Stimulated activated CD8-positive, alpha-beta memory T cell treated with anti-CD3 and anti-CD28 coated beads, Interleukin-7, amount 100 ng/mL, for 24 hours (primary cell): ENCODE measurements around the gene DHX38.
"Not testable (repeated sequence)": the region's sequence is repeated elsewhere in the genome, so short reads cannot be mapped to it uniquely, and the experiment has no call there.

Experiments used
- DNase-seq: peaks from one replicate; pipeline ENCODE4 v3.0.0-alpha.2; 2020; ENCODE audit warnings: low read depth

Gene DHX38

DNA sequence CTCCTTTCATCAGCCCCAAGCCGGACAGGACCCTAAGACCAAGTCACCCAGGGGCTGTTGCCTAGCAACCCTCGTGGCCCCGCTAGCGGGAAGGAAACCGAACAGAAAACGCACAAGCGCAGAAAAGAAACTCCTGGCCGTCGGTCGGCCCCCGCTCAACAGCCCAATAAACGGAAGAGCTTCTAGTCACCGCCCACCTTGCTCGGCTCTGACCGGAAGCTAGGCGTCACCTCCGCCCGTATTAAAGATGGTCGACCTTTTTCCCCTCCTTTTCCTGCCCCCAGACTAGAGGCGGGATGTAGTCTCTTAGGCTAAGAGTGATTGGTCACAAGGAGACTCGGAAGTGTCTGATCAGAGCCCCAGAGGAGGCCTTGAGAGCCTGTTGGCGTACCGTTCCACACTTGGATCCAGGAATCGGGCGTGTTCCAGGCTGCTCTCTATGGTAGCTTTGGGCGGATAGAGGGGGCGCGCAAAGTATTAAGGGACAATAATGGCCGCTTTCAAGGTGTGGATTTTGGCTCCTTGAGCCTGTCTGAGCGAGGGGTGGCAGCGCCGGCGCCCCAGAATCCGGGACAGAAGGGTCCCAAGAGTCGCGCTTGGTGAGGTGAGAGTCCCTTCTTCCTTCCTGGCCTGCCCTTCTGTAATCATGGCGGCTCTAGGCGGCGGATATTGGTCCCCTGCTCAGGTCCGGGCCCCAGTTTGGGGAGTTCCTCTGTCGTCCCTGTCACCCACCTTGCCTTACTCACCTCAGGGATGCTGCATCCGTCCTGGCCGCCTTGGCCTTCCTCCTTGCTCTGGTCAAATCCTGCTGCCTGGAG is at the start of gene DHX38, which contains the start of gene TXNL4B:
TSS of gene DHX38 (plus strand) at position 400 of the 818 bp plus-strand sequence. CDS start 2,311 bp downstream, outside the sequence.
TSS of gene TXNL4B (minus strand) at position 173 of the 818 bp plus-strand sequence. CDS start 2,871 bp downstream, outside the sequence.
- DNase-seq: peak; percentile 78

DNA sequence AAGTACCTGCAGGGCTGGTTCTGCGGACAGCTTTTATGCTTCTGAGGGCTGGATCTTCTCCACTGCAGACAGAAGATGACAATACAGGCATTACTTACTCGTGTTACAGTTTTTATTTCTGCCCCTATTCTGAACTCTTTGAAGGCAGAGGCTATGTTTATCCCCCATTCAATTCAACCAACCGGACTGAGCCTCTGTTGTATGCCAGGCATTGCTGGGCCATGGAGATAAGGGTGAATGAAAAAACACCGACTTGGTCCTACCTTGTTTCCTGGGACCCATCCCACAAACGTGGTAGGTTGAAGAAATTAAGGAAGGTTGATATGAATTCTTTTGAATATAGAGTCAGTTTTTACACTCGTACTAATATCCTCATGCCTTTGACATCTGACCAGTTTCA is 49.4 kb upstream of the DHX38 start:
- DNase-seq: no peak

DNA sequence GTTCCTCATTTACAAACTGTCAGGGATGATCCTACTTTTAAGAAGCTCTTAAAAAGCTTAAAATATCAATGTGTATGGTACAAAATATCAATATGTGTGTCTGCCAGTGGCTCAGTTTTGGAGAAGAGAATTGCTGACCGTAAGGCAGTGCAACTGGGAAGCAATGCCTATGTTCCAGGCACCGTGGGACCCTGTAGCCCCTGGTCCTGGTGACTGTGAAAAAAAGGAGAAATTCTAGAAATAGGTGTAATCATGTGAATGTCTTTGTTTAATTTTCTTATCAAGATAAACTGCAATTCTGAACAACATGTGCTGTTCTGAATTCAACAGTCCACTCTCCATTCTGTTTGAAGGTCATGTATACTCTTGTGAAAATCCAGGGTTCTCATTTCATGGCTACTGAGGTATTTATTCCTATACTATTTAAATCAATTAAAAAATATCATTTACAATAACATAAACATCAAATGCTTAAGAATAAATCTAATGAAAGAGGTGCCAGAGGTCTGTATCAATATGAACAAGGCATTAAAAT is 48.8 kb upstream of the DHX38 start:
- DNase-seq: no peak

DNA sequence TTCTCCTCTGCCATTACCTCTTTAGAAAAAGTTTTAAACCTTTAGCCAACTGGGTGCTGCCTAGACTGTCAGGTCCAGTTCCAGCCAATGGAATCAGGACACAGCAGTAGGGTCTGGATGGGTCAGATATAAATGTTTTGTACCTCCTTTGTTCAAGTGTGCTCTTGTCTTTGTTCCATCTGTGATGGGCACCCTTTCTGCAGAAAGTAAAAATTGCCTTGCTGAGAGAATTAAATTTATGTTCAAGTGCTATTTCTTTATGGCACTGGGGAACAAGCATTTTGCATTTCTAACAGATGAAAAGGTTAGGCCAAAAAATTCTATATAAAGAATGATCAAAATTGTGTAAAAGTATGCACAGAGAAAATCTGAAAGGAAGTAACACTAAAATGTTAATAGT is 44.5 kb upstream of the DHX38 start:
- DNase-seq: no peak

DNA sequence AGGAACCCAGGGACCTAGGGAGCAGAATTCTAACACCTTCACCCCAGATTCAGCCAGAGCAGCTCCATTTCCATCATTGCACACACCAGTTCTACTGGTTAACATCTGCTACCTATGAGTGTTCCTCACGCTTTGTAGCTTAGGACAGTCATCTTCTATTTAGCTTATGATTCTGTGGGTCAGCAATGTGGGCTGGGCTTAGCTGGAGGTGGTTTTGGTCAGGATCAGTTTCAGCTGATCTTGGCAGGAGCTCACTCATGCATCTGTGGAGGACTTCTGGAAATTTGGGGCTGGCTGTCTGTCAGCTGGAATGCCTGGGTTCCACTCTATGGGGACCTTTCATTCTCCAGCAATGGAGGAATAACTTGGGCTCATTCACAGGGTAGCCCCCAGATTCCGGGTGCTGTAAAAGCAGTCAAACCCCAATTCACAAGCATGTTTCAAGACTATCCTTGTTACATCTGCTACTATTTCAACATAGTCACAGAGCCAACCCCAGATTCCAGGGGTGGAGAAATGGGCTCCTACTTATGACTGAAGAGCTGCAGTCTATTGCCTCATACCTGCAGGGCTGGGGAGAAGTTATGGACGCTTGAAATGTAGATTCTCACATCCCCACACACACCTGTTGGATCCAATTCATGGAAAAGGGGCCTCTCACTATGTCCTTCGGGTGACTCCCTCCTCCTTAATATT is 42.7 kb upstream of the DHX38 start:
- DNase-seq: no peak

DNA sequence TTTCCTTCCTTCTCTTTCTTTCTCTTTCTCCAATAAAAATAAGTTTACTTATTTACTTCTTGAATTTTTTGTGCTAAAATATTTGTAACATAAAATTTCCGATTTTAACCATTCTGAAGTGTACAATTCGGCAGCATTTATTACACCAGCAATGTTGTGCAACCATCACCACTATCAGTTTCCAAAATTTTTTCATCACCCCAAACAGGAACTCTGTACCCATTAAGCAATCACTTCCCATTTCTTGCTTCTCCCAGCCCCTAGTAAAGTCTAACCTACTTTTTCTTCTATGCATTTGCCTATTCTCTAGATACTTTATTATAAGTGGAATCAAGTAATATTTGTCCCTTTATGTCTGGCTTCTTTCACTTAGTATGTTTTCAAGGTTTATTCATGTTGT is 41.8 kb upstream of the DHX38 start:
- DNase-seq: no peak

DNA sequence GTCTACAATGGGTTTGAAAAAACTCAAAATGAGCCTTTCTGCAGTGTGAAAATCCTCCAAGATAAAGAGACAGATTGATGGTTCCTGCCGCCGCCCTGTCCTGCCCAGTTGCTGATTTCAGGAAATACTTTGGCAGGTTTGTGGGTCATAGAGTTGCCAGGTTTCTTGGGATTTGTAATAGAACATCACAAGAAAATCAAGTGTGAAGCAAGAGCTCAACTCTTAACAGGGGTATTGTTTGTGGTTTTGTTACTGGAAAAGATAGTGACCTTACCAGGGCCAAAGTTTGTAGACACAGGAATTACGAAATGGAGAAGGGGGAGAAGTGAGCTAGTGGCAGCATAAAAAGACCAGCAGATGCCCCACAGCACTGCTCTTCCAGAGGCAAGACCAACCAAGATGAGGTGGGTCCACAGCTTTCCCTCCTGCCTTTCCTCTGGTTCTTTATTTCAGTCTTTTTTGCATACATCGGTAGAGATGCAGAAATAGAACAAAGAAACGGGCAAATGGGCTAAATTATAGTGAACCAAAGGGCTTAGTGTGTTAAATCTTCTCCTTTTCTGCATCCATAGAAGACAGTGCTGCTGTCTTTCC is 39.3 kb upstream of the DHX38 start, which contains the start of gene HP:
TSS of gene HP (plus strand) at position 252 of the 594 bp plus-strand sequence. CDS start at position 400, 148 bp downstream.
- DNase-seq: not testable (repeated sequence)

DNA sequence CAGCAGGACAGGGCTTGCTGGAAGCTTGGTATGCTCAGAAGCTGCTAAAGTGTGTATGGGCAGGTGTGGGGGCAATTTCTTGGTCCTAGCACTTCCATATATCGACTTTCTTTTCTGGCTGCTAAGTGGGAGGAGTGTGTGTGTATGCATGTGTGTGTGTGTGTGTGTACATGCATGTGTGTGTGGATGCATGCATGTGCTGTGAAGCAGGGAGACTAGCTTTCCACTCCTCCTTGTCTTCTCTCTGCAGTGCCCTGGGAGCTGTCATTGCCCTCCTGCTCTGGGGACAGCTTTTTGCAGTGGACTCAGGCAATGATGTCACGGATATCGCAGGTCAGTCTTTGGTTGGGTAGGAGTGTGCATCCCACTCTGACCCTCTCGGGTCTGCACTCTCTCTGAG is 37.7 kb upstream of the DHX38 start:
- DNase-seq: no peak

DNA sequence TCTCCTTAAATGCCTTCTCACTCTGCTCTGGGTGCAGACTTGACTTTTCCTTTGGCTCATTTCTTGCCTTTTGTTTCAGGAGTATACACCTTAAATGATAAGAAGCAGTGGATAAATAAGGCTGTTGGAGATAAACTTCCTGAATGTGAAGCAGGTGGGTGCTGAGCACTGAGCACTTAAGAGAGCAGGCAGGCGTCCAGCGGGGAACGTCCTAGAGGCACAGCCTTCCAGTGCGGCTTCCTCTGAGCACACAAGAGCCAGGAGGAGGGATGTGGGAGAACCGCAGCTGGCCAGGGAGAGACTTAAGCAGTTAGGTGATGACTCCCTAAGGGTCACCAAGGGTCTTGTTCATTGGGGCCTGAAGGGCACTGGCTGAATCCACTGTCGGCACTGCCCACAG is 36.3 kb upstream of the DHX38 start:
- DNase-seq: not testable (repeated sequence)

DNA sequence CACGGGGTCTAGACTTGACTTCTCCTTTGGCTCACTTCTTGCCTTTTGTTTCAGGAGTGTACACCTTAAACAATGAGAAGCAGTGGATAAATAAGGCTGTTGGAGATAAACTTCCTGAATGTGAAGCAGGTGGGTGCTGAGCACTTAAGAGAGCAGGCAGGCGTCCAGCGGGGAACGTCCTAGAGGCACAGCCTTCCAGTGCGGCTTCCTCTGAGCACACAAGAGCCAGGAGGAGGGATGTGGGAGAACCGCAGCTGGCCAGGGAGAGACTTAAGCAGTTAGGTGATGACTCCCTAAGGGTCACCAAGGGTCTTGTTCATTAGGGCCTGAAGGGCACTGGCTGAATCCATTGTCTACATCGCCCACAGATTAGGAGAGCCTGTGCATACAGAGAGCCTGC is 34.6 kb upstream of the DHX38 start:
- DNase-seq: not testable (repeated sequence)

DNA sequence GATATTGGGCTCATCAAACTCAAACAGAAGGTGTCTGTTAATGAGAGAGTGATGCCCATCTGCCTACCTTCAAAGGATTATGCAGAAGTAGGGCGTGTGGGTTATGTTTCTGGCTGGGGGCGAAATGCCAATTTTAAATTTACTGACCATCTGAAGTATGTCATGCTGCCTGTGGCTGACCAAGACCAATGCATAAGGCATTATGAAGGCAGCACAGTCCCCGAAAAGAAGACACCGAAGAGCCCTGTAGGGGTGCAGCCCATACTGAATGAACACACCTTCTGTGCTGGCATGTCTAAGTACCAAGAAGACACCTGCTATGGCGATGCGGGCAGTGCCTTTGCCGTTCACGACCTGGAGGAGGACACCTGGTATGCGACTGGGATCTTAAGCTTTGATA is 33.2 kb upstream of the DHX38 start:
- DNase-seq: no peak

DNA sequence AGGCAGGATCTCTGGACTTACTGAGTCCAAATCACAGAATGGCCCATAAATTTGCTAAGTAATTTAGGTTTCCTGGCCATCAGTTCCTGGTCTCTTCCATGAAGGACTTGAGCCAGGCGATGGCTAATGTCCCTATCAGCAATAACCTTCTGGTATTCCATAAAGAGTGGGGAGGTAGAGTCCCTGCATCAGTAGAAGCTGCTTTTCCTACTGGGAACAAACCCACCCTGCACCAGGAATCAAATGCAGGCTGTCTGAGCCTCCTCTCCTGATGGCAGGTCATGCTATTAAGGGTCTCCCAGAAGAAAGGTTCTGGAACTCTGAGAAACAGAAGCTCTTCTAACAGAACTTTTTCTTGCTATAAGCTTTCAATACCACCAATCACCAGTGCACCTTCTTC is 32.1 kb upstream of the DHX38 start:
- DNase-seq: no peak

DNA sequence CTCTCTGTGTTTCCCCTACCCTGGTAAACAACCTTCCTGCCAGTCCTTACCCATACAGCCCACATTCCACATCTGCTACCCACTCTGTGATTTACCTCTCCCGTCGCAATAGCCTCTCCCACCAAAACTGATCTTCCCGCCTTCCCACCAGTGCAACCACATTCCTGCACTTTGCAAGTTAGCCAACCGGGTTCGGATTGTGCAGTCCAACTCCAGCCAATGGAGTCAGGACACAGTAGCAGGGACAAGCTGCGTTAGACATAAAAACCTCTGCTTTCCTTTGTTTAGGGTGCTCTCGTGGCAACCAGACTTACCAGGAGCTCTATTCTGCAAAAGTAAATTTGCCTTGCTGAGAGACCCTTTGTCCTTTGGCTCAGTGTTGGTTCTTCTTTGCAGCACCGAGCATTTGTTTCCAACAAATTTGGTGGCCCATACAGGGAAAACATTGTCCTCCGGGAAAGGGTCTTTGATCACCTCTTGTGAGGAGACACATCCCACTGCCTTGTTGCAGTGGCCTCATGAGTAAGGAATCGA is 29.2 kb upstream of the DHX38 start:
- DNase-seq: no peak

DNA sequence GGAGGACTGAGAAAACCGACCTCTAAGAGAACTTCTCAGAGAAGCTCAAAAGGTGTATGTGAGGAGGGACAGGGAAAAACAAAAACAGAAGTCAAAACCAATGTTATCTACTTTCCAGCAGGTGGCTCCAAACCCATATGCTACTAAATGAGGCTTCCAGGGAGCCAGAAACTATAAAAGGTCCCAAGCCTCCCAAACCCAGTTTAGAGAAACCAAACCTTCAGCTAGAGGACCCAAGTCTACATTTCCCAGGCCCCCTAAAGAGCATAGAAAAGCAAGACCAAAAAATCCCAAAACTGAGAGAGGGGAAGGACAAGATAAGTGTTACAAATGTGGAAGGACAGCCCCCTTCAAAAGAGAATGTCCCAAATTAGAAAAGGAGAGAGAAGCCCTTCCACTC is 26.9 kb upstream of the DHX38 start:
- DNase-seq: no peak

DNA sequence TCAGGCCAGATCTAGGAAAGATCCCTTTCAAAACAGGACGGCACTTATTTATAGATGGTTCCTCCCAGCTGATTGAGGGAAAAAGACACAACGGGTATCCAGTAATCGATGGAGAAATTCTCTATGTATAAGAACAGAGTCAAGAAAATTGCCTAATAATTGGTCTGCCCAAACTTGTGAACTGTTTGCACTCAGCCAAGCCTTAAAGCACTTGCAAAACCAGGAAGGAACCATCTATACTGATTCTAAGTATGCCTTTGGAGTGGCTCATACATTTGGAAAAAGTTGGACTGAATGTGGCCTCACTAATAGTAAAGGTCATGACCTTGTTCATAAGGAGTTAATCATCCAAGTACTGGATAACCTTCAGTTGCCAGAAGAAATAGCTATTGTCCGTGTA is 24.7 kb upstream of the DHX38 start:
- no peak for DNase-seq

DNA sequence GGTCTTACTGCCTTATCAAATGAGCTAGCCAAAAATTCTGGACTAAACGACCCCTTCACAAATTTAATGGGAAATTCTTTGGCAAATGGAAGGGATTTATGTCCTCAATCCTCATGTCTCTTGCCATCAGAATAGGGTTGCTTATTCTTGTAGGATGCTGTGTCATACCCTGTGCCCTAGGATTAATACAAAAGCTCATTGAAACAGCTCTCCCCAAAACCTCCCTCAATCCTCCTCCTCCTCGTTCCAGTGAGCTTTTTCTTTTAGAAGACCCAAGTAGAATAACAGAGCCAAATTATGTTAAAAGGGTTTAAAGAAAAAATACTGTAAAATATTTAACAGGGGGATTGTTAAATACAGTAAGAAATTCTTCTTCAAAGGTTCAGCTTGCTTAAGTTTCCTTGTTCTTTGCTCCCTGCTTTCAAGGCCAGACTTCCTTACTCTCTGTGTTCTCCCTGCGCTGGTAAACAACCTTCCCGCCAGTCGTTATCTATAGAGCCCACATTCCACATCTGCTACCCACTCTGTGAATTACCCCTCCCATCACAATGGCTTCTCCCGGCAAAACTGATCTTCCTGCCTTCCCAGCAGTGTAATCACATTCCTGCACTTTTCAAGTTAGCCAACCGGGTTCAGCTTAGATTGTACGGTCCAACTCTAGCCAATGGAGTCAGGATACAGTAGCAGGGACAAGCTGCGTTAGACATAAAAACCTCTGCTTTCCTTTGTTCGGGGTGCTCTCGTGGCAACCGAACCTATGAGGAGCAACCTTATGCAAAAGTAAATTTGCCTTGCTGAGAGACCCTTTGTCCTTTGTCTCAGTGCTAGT is 20.9 kb upstream of the DHX38 start:
- DNase-seq: no peak

DNA sequence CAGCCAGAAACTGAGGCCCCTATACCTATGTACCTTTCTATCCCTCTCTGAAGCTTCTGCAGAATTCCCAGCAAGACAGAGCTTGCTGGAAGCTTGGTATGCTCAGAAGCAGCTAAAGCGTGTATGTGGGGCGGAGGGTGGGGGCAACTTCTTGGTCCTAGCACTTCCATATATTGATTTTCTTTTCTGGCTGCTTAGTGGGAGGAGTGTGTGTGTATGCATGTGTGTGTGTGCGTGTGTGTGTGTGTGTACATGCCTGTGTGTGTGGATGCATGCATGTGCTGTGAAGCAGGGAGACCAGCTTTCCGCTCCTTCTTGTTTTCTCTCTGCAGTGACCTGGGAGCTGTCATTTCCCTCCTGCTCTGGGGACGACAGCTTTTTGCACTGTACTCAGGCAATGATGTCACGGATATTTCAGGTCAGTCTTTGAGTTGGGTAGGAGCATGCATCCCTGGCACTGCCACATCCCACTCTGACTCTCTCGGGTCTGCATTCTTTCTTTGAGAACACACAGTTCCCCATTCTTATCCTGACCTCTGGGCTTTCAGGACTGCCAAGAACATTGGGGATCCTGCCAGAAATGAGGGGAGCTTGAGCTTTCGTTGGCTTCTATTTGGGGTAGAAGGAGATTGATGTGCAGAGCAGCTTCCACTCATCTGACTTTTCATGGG is 20.0 kb upstream of the DHX38 start:
- no peak for DNase-seq

DNA sequence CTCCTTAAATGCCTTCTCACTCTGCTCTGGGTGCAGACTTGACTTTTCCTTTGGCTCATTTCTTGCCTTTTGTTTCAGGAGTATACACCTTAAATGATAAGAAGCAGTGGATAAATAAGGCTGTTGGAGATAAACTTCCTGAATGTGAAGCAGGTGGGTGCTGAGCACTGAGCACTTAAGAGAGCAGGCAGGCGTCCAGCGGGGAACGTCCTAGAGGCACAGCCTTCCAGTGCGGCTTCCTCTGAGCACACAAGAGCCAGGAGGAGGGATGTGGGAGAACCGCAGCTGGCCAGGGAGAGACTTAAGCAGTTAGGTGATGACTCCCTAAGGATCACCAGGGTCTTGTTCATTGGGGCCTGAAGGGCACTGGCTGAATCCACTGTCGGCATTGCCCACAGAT is 18.6 kb upstream of the DHX38 start:
- DNase-seq: not testable (repeated sequence)

DNA sequence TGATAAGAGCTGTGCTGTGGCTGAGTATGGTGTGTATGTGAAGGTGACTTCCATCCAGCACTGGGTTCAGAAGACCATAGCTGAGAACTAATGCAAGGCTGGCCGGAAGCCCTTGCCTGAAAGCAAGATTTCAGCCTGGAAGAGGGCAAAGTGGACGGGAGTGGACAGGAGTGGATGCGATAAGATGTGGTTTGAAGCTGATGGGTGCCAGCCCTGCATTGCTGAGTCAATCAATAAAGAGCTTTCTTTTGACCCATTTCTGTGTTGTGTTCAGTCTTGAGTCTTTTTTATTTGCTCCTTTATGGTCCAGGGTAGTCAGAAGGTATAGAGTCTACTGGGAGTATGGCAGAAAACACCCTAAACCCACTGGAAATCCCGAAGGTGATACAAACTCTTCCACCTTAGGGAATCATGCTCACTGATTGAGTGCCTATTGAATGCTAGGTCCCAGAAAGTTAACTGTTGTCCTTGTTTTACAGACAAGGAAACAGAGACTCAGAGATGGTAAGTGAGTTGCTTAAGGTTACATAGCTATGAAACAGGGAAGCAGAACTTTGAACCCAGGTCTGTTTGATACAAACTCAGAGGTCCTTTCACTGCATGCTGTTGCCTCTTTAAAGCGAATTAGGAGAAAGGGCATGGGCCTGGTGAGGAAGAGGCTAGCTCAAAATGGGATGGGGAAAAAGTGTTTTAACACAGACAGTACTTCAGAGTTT is 16.5 kb upstream of the DHX38 start:
- DNase-seq: not testable (repeated sequence)

DNA sequence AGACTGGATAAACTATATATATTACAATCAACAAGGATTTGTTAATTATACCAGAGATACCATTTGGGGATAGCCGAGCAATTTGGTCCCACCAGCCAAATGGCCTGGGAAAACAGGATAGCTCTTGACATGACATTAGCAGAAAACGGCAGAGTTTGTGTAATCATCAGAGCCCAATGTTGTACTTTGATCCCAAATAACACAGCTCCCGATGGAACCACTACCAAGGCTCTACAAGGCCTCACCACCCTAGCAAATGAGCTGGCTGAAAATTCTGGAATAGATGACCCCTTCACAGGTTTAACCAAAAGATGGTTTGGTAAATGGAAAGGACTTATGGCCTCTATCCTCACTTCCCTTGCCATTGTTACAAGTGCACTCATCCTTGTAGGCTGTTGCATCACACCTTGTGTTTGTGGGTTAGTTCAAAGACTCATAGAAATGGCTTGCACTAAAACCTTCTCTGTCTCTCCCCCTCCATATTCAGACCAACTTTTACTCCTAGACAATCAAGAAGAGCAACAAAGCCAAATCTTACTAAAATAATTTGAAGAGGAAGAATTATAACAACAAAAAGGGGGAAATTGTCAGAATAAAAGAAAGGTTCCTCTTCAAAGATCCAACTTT is 9.8 kb upstream of the DHX38 start:
- no peak for DNase-seq
